Aorta (tissue), 5 donors: ENCODE data around the gene OSTF1. TPM values are rescaled to one million over a fixed set of nuclear protein-coding genes. Genes with fewer than 3 reads are reported as not detected.

ENCODE experiments used
- ATAC-seq: fragments of 200-7000 bp; cut with Tn5 transposase; one replicate; pipeline ENCODE4 v1.9.1; 2022; ENCODE audit warnings: moderate library complexity; ENCODE audit not compliant: low FRiP score
- DNase-seq, 2 donors: peaks; one replicate each; pipeline ENCODE4 v3.0.0-alpha.2; 2020
- H3K27ac ChIP-seq, 2 donors: one replicate each; pipeline ENCODE4 v1.5.1; 2013; ENCODE audit warnings: low read length in 2 of 2, mild to moderate bottlenecking in 2 of 2, moderate library complexity in 2 of 2, control low read depth in 1 of 2, inconsistent platforms in 1 of 2, low read depth in 1 of 2
- H3K27me3 ChIP-seq, 2 donors: one replicate each; pipeline ENCODE4 v1.6.1; 2013; ENCODE audit warnings: control low read depth in 1 of 2, low read length in 1 of 2, mild to moderate bottlenecking in 1 of 2, moderate library complexity in 1 of 2; ENCODE audit not compliant: insufficient read depth in 2 of 2, control insufficient read depth in 1 of 2
- H3K36me3 ChIP-seq, 2 donors: one replicate each; pipeline ENCODE4 v1.6.1; 2013; ENCODE audit warnings: control low read depth in 1 of 2, low read length in 1 of 2, mild to moderate bottlenecking in 1 of 2; ENCODE audit not compliant: insufficient read depth in 2 of 2, control insufficient read depth in 1 of 2
- H3K4me1 ChIP-seq, 2 donors: one replicate each; pipeline ENCODE4 v1.6.1; 2013; ENCODE audit warnings: low read length in 2 of 2, control low read depth in 1 of 2, mild to moderate bottlenecking in 1 of 2, moderate library complexity in 1 of 2; ENCODE audit not compliant: insufficient read depth in 2 of 2, control insufficient read depth in 1 of 2
- H3K4me3 ChIP-seq, 2 donors: one replicate each; pipeline ENCODE4 v1.5.1; 2013; ENCODE audit warnings: low read length in 2 of 2, control low read depth in 1 of 2, mild to moderate bottlenecking in 1 of 2
- H3K9me3 ChIP-seq: one replicate; pipeline ENCODE4 v1.6.1; 2013; ENCODE audit warnings: mild to moderate bottlenecking, low read length; ENCODE audit not compliant: control insufficient read depth
- WGBS, 2 donors: extraction: QIAGEN DNeasy Blood & Tissue Kit; methylation state at CpG; one replicate each; pipeline ENCODE4 v1.1.7; 2013; 5-methylcytosine and 5-hydroxymethylcytosine counted together
- intact Hi-C, 2 donors: fragments of 100-400 bp; cut with DNase I; formaldehyde crosslinking; loops; one replicate each; pipeline versions ENCODE4 v1.14.2 to v1.15.0; 2022
- polyA plus RNA-seq, 2 donors: library from polyadenylated mRNA; stranded (reverse); fragments of 200-250 nt; gene quantifications; one replicate each; pipeline ENCODE4 v1.2.3, GENCODE V29; 2013
- total RNA-seq, 2 donors: library from RNA; stranded (reverse); fragmentation: NEBNext Ultra II Directional; extraction: Animal tissue kit (Norgen Biotek cat#: 25700); gene quantifications; one replicate each; pipeline ENCODE4 v1.2.1, GENCODE V29; 2021
- donor health status: healthy with polysubstance abuse.
- donor health status: Bipolar disorder and iron deficiency.
- donor health status: DM: no; HTN: no; CAD: no.
- donor health status: DM: no; HTN: no; CAD: no.
- donor health status: DM: yes; HTN: yes; CAD: no.

OSTF1 gene
- total and polyA plus RNA-seq, 4 donors: 24.8 to 49.3 (median 41.2) TPM

DNA sequence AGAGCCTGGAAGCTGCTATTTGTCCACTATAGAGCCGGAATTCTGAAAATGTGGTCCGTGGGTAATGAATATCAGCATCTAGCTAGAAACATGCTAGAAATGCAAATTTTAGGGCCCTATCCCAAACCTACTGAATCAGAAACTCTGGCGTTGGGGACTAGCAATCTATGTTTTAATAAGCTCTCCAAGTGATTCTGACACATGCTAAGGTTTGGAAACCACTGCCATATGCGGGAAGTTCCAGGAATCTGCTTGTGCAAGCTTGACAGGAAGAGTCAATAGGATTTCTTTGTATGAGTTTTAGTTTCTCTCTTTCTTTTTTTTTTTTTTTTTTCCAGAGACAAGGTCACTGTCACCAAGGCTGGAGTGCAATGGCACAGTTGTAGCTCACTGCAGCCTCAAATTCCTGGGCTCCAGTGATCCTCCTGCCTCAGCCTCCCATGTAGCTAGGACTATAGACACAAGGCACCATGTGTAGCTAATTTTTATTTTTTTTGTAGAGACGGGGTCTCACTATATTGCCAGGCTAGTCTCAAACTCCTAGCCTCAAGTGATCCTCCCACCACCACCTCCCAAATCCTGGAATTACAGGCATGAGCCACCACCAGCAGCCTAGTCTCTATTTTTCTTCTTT lies 33.8 kb upstream of the OSTF1 start:
- intact Hi-C loops: no loop called here
- Histone ChIP-seq H3K27ac (no peak overlapping the region), H3K36me3 (peaks cover 0 to 1% of the 10 kb centered on the region in 2 donors), H3K27me3 (no peaks in the 10 kb centered on the region), H3K4me3 (no peak overlapping the region), H3K4me1 (no peaks in the 10 kb centered on the region), H3K9me3 (peaks cover 5% of the 10 kb centered on the region)
- ATAC-seq (no peak), DNase-seq (no peak)
- WGBS, 2 donors: 74% methylated on average over 5 of the region's 5 CpGs

DNA sequence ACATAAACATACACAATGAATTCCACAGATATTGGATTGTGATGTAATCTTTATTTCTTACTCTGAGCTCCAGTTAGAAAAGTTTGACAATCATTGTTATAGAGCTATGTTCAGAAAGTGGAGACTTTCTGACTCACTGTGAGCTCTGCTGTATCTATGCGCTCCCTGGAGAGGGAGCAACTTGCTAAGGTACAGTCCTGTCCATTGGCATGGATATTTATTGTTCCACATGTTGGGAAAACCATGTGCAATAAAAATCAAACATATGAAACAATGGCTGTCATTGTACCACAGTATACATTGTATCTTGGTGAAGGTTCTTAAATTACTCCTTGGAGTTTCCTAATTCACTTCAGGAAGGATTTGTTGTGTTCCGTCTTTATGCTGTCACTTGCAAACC lies 27.1 kb upstream of the OSTF1 start:
- Histone ChIP-seq H3K36me3 (peaks cover 0 to 3% of the 10 kb centered on the region in 2 donors), H3K27ac (no peak overlapping the region), H3K9me3 (no peaks in the 10 kb centered on the region), H3K4me1 (peaks cover 0 to 4% of the 10 kb centered on the region in 2 donors), H3K4me3 (no peak overlapping the region), H3K27me3 (no peaks in the 10 kb centered on the region)
- DNase-seq: no peak
- 95 to 96% methylated on average over 2 of the region's 2 CpGs for WGBS, 2 donors
- ATAC-seq: no peak
- intact Hi-C loops: no loop called here

DNA sequence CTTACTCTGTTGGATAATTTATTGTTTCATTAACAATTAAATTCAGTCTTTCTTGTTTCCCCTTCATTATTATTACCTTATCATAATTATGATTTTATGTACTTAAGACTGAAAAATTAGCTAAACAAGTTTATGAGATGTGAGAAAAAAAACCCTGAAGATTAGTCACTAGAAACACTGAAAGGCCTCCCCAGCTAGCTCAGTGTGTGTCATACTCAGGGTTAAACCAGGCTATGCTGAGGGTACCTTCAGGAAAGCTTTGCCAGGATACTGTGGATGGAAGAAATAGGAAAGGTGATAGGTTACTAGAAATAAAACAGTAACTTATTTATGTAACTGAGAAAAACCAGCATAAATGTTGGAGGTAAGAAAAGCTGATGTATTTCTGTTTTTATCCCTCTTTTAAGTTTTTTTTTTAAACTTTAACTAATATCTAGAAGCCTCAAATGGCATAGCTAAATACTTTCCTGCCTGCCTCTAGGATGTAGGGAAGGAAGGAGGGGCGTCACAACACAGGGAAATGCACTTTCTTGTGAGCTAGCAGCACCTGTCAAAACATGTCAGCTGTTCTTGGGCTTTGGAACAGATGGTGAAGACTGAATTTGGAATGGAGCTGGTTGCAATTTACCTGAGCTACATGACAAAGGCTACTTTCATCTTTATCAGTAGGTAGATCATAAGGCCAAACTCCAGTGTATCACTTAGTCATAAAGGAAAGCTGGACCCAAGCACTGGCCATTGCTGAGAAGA lies 24.6 kb upstream of the OSTF1 start:
- Histone ChIP-seq H3K36me3 (peaks cover 3 to 5% of the 10 kb centered on the region in 2 donors), H3K9me3 (no peaks in the 10 kb centered on the region), H3K4me3 (no peak overlapping the region), H3K4me1 (peaks cover 0 to 4% of the 10 kb centered on the region in 2 donors), H3K27ac (no peak overlapping the region), H3K27me3 (no peaks in the 10 kb centered on the region)
- ATAC-seq (no peak), DNase-seq (no peak)
- intact Hi-C loops: no loop called here
- whole genome bisulfite sequencing, 2 donors: 91 to 96% methylated on average over 1 of the region's 1 CpG

DNA sequence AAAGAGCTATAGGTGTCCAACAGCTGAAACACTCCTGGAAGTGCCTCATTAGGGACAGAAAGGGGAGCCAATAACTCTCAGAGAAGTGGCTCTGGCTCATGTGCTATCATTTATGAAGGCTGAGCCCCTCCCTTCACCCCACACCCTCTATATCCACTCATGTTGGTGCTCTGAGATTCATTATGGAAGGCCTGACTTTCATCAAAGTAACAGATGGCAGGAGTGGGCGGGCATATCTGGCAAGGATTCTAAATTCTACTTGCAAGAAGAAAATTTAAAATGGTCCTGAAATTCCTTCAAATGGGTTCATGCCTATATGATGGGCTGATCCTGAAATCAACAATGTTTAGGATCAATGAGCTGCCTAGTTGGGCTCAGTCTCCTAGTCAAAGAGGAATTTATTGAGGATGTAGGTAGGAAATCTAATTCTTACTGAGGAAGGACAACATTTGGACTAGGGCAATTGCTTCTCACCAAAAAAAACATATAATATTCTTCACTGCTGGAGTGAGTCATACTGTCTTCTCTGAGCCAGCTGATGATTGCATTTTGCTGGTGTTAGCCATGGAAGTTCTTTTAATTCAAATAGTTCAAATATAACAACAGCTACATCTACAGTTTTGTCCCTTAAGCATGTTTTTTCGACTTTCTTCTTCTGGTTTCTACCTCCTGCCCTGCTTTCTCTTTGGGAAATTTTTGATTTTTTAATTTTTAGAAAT lies 23.8 kb upstream of the OSTF1 start:
- Histone ChIP-seq H3K4me1 (peaks cover 0 to 4% of the 10 kb centered on the region in 2 donors), H3K27ac (no peak overlapping the region), H3K27me3 (no peaks in the 10 kb centered on the region), H3K9me3 (no peaks in the 10 kb centered on the region), H3K4me3 (no peak overlapping the region), H3K36me3 (peaks cover 3 to 5% of the 10 kb centered on the region in 2 donors)
- DNase-seq (no peak), ATAC-seq (no peak)
- 41% methylated on average over 2 of the region's 2 CpGs for WGBS, 2 donors
- intact Hi-C loops: no loop called here

DNA sequence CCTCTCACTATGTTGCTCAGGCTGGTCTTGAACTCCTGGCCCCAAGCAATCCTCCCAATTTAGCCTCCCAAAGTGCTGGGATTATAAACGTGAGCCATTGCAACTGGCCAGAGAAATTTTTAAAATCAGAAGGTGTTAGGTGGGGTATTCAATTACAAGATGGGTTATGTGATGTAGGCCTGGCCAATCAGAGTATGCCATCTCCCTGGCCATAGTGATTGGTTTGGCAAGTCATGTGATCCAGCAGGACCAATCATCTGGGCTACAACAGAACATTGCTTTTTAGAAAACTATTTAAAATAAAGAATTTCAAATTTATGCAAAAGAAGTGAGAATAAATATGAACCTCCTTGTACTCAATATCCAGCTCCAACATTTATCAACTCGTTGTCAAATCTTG lies 22.8 kb upstream of the OSTF1 start:
- WGBS, 2 donors: 90 to 97% methylated on average over 2 of the region's 2 CpGs
- Histone ChIP-seq H3K27me3 (no peaks in the 10 kb centered on the region), H3K4me1 (peaks cover 0 to 4% of the 10 kb centered on the region in 2 donors), H3K9me3 (no peaks in the 10 kb centered on the region), H3K4me3 (no peak overlapping the region), H3K27ac (no peak overlapping the region), H3K36me3 (peaks cover 3 to 5% of the 10 kb centered on the region in 2 donors)
- no peak for ATAC-seq
- intact Hi-C loops: no loop called here
- DNase-seq: no peak

DNA sequence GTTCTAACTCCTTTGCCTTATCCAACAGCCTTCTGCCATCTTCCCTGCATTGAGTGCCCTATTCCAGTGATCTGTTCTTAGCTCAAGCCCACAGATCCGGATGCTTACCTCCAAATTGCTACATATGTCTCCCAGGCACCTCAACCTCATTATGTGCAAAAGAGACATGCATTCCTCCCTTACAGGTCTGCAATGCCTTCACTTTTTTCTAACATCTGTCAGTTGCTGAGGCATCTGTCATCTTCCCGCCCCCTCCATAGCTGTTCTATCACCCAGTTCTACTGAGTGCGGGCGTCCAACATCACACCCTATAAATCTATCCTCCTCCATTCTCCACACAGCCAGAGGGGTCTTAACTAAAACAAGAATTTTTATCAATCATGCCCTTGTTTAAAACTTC lies 20.4 kb upstream of the OSTF1 start:
- Histone ChIP-seq H3K4me1 (peaks cover 0 to 4% of the 10 kb centered on the region in 2 donors), H3K27me3 (no peaks in the 10 kb centered on the region), H3K4me3 (no peak overlapping the region), H3K27ac (no peak overlapping the region), H3K36me3 (peaks cover 2 to 3% of the 10 kb centered on the region in 2 donors), H3K9me3 (no peaks in the 10 kb centered on the region)
- no peak for ATAC-seq
- WGBS, 2 donors: 87 to 94% methylated on average over 4 of the region's 4 CpGs
- DNase-seq: no peak
- intact Hi-C loops: no loop called here

DNA sequence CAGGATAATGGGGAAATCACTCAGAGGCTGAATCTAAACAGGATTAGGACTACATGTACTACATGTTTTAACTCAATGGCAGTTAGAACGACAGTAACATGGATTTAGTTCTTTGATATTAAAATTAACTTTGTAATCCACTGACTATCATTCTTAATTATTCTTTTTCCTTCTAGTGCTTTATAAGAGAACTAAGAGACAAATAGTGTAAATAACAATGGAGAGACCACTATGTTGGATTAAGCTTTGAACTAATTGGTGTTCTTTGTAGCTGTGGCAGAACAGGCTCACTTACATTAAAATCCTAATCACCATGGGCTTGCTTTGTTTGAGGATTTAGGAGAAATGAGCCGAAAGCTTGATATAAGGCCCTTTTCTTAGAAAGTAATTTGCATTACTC lies 19.1 kb upstream of the OSTF1 start:
- ATAC-seq (no peak), DNase-seq (no peak)
- intact Hi-C loops: no loop called here
- H3K9me3 ChIP-seq: no peaks in the 10 kb centered on the region
- H3K4me1 ChIP-seq: peaks cover 0 to 4% of the 10 kb centered on the region in 2 donors
- H3K27ac ChIP-seq: no peak overlapping the region
- 59 to 62% methylated on average over 2 of the region's 2 CpGs for WGBS, 2 donors
- H3K36me3 ChIP-seq: peaks cover 2 to 3% of the 10 kb centered on the region in 2 donors
- no peak overlapping the region for H3K4me3 ChIP-seq
- H3K27me3 ChIP-seq: no peaks in the 10 kb centered on the region

DNA sequence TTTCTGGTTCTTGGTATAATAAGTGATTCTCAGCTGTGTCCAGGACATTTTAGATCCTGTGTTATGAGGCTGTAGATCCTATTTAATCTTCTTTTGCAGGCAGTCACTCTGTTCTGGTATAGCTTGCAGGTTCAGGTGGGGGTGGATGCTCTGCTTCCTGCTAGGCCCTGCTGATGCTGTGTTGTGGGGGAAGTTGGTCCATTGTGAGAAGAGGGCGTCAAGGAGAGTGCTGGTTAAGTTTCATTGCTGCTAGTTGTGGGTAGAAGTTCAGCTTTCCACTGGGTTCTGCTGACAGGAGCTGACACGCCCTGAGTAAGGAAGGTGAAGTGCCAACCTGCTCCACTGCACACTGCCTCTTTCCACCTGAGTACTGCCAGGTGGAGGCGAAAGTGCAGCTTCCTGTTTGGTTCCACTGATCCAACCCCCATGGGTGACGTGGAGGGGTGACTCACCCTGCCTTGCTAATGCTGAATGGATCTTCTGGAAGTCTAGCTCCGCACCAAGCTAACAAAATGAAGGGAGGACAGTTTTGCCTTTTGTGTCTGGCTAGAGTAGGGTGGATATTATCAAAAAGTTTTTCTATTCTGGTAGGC lies 16.7 kb upstream of the OSTF1 start:
- Histone ChIP-seq H3K4me1 (no peaks in the 10 kb centered on the region), H3K9me3 (no peaks in the 10 kb centered on the region), H3K27me3 (no peaks in the 10 kb centered on the region), H3K36me3 (peaks cover 2 to 3% of the 10 kb centered on the region in 2 donors), H3K27ac (no peak overlapping the region), H3K4me3 (no peak overlapping the region)
- ATAC-seq (no peak), DNase-seq (no peak)
- intact Hi-C loops: no loop called here
- 90 to 94% methylated on average over 5 of the region's 5 CpGs for WGBS, 2 donors
